HG02938 (cell line): ENCODE measurements around the gene CARD10.
"Not testable (repeated sequence)": the region's sequence is repeated elsewhere in the genome, so short reads cannot be mapped to it uniquely, and the experiment has no call there.

Experiments
- ATAC-seq: cut with Tn5 transposase; IDR thresholded peaks from one replicate; pipeline ENCODE4 v1.9.1; 2021; ENCODE audit warnings: mild to moderate bottlenecking, moderate library complexity; ENCODE audit not compliant: unreplicated experiment

The CARD10 gene

DNA sequence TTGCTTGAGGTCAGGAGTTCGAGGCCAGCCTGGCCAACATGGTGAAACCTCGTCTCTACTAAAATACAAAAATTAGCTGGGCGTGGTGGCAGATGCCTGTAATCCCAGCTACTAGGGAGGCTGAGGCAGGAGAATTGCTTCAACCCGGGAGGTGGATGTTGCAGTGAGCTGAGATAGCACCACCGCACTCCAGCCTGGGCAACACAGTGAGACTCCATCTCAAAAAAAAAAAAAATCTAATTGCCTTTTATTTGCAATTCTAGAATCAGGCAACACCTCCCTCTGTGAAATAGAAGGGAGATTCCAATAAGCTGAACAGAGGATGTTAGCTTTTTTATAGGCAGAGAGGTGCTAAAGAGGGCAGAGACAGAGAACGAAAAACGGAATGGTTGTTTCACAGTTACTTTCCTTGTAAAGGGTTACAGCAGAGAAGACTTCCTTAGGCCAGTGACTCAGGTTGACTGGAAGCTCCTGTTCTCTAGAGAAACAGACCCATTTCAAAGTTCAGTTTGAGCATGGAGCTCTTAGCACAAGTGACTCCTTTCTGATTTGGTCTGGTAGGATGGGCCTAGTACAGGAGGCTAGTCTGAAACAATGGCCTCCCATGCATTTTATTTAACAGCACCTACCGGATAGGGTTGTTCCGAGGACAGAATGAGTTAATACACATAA, 8.0 kb upstream of the CARD10 start:
- not testable (repeated sequence) for ATAC-seq

- no peak for ATAC-seq
Measured at GRCh38 chr22:37526376-37526775, 7.2 kb upstream of the CARD10 start.

DNA sequence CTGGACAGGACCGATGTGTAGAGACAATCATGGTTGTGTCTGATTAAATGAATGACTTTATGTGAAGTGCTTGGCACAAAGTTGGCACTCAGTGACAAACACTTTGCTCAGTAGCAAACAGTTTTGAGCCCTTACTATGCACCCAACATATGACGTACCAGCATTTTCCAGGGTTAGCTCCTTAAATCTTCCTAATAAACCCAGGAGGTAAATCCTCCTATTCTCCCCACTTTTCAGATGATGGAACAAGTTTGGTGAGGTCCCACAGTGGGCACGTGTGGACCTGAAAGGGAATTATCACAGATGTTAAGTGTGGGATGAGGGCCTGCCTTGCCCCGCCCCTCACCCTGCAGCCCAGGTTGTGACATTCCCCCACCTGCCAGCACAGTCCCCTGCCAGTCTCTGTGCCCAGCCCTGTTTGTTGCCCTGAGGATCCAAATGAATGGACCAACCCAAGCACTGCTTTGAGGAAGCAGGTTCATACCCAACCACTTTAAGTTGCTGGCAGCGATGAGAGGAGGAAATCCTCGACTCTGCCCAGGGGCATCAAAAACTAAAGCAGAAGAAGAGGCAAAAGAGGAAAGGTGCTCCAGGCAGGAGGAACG, 6.6 kb upstream of the CARD10 start:
- ATAC-seq, result no peak

- ATAC-seq, result no peak
Measured at GRCh38 chr22:37525073-37525745, 6.0 kb upstream of the CARD10 start.

GRCh38 chr22:37522482-37522881, 3.3 kb upstream of the CARD10 start:
- no peak for ATAC-seq

GRCh38 chr22:37521236-37521739, 2.1 kb upstream of the CARD10 start:
- no peak for ATAC-seq

DNA sequence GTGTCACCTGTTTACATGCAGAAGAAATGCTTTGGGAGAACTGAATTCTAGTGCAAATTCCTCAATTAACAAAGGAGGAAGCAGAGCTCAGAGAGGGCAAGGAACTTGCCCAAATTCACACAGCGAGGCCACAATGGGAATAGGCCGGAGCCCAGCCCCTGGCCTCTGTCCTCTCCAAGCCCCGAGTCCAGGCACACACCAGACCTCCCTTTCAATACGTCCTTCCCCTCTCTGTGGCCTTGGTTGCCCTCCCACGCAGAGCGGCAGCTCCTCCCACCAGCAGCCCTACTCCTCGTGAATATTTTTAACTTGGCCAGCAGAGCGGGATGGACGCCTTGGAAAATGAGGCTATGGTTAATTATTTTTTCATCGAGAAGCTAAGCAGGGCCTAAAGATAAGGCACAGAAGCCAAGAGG, 1.6 kb upstream of the CARD10 start:
- ATAC-seq, result no peak

DNA sequence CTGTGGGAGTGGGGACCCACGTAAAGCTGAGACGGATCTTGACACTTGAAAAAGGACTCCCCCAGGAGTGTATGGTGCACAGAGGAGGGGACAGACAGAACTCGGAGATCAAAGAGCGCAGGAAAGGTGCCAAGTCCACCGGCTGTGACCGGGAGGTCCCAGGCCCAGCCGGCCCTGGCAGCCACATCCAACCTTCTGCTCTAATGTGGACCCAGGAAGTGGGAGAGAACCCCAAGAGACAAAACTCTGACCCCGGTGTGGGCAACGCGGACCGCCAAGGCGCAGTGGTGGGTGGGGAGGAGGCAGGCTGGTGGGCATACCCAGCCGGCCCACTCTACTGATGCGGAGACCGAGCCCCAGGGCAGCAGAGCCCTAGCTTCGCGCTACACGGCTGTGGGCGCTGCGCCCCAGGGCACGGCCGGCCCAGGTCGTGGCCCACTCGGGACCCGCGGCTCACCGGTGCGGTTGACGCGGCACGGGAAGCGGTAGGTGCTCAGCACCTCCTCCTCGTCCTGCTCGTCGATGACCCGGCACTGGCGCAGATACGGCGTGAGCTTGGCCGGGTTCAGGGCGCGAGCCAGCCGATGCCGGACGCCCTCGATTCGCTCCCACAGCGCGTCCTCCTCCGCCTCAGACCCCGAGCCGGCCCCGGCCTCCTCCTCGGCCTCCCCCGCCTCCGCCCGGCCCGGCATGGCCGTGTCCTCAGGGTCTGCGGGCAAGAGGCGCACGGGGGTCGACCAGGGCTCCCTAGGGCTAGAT, 527 bp downstream of the CARD10 start:
- ATAC-seq, result no peak

DNA sequence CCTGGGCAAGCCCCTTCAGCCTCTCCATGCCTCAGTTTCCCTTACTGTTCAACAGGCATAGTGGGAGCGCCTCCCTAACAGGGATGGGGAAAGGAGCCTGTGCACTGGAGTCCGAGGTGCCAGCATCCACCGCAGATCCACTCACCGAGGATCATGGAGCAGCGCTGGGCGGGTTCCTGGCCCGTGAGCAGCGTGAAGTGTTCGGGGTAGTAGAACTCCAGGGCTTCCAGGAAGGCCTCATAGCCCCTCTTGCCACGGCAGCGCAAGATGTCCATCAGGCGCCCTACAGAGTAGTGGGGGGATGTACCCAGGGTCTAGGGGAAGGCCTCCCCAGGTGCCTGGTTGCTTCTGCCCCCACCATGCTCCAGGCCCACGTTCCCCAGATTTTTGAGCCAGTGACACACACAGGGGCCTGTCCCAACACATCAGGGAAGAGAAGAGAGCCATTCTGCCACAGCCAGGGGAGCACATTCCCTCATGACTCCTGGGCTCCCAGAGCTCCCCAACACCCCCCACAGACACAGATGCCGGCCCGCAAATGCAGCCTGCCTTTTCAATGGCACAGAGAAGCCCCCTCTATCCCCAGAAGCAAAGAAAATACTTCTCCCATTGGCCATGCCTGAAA, 1.3 kb downstream of the CARD10 start:
- ATAC-seq, result no peak

DNA sequence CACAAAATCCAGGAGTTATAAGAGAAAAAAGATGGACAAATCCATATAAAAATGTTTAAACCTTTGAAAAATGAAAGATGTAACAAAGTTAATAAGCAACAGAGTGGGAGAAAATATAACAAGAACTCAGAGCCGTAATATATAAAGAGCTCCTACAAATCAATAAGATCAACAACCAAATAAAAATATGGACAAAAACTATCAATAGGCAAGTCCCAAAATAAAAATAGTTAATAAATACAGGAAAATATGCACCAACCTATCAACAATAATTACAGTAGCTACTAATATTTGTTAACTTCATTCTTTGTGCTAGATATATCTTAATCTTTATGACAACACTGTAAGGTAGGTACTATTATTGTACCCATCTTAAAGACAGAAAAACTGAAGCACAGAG, 2.8 kb downstream of the CARD10 start:
- no peak for ATAC-seq

- no peak for ATAC-seq
Measured at GRCh38 chr22:37515901-37516300, 3.3 kb downstream of the CARD10 start.

DNA sequence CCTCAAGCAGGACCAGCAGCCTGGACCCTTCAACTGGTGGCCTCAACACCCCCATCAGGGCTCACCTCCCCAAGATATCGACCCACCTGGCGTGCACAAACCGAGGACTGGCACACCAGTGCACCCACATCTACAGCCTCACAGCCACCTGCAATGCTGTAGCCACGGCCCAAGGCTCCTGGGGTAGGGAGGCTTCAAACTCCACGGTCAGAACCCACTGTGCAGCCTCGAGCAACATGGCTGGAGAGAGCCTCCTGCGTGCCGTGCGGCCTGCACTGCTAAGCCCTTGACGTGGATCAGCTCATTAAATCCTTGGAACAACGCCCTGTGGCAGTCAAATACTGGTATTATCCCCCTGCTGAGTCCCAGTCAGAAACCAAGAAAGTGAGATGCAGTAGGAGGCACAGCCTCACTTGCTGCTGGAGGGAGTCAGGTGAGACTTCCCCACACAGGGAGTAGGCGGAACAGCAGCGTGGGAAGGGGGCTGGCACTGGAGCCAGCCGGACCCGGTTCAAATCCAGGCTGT, 4.6 kb downstream of the CARD10 start:
- ATAC-seq, result no peak

GRCh38 chr22:37511395-37512104, 7.7 kb downstream of the CARD10 start:
- ATAC-seq, result no peak

DNA sequence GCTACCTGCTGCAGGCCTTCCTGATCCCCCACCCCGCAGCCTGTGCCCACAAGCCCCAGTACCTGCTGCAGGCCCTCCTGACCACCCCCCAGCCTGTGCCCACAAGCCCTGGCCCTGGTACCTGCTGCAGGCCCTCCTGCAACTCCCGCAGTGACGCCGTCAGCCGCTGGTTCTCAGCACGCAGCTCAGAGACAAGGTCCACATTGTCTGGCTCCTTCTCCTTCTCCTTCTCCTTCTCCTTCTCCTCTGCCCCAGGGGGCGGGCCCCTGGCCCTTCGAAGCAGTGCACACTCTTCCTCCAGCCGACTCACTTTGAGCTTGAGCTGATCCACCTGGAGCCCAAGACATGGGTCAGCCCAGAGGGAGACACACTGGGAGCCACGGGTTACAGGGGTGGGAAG, 9.1 kb downstream of the CARD10 start:
- ATAC-seq, result no peak

DNA sequence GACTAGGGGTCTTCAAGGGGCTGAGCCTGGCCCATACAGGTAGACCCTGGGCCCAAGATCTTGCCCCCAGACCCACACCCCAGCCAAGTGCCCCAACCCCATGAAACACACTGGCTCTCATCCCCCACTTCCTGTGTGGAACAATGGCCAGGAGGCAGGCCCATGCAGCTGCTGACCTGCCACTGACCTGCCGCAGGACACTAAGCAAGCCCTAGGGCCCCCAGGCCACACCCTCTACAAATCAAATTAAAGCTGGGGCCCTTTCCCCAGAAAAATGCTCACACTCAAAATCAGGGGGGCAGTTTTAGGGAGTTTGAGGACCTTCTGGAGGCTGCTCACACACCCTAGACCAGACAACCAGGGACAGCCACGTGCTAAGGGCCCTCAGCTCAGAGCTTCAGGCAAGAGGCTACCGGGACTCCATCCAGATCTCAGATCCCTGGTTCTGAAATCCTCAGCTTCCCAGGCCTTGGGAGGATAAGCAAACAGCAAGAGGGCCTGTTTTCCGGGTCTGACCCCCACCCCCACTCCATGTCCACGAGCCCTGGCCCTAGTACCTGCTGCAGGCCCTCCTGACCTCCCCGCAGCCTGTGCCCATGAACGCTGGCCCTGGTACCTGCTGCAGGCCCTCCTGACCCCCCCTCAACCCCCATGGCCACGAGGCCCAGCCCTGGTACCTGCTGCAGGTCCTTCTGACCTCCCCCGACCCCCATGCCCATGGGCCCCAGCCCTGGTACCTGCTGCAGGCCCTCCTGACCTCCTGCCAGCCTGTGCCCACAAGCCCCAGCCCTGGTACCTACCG, 10.0 kb downstream of the CARD10 start:
- ATAC-seq, result no peak

- no peak for ATAC-seq
Measured at GRCh38 chr22:37508431-37508992, 10.7 kb downstream of the CARD10 start.

DNA sequence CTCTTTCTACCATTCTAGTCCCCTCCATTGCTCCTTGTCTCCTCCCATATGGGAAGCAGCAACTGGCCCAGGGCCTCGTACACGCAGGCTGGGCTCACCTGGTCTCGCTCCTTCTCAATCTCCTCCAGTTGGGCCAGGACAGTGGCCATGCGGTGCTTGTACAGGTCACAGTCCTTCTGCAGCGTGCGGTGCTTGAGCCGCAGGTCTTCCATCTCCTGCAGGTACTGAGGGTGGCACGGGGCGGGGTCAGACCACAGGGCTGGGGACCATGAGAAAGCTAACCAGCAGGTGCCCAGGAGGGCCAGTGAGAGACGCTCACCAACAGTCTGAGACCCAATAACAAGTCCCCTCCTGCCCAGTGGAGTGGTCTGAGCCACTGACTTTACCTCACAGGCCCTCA, 11.5 kb downstream of the CARD10 start:
- ATAC-seq, result no peak

GRCh38 chr22:37505989-37506388, 13.2 kb downstream of the CARD10 start:
- ATAC-seq, result no peak

DNA sequence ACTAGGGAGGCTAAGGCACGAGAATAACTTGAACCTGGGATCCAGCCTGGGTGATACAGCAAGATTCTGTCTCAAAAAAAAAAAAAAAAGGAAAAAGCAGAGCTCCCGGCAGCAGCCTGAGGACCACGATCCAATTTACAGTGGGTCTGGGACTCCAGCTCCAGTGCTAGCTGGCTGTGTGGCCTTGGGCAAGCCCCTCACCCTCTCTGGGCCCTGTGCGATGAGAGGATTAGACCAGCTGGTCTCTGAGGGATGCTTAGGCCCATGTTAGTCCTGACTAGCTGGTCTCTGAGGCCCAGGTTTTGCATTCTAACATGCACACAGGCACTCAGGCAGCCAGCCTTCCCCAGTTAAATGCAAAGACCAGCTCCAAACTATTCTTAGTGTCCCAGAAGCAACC, 13.7 kb downstream of the CARD10 start:
- ATAC-seq, result no peak
